Measurements from ENCODE around the gene LANCL3.

Gene LANCL3

GRCh38 chrX:37545066-37545465 is 26.4 kb upstream of the LANCL3 start:
- no peak for TF ChIP-seq POLR2AphosphoS5 (IDR thresholded peaks at IDR 0.05; ENCODE audit: low read depth, low read length)

GRCh38 chrX:37553476-37553875 is 18.0 kb upstream of the LANCL3 start:
- TF ChIP-seq SIN3A (IDR thresholded peaks at IDR 0.05; ENCODE audit: borderline replicate concordance, insufficient read depth, low read length) (no peak), REST (IDR thresholded peaks at IDR 0.05; ENCODE audit: insufficient read depth in 1 of 2, low read depth in 2 of 2, low read length in 2 of 2) (no peak)

- TF ChIP-seq TAF1 (IDR thresholded peaks at IDR 0.05; ENCODE audit: borderline replicate concordance, insufficient read depth, low read length): no peak
- TF ChIP-seq FOXP2 (optimal IDR thresholded peaks at IDR 0.05; ENCODE audit: borderline replicate concordance, extremely low read depth, extremely low read length, insufficient read depth): no peak
- TF ChIP-seq POLR2AphosphoS5 (IDR thresholded peaks at IDR 0.05; ENCODE audit: low read depth, low read length): no peak
- no peak for TF ChIP-seq REST (IDR thresholded peaks at IDR 0.05; ENCODE audit: insufficient read depth in 1 of 2, low read depth in 2 of 2, low read length in 2 of 2)
- no peak for TF ChIP-seq SIN3A (IDR thresholded peaks at IDR 0.05; ENCODE audit: borderline replicate concordance, insufficient read depth, low read length)
Measured at GRCh38 chrX:37578045-37578444, 6.6 kb downstream of the LANCL3 start.

- no peak for TF ChIP-seq TAF1 (IDR thresholded peaks at IDR 0.05; ENCODE audit: borderline replicate concordance, insufficient read depth, low read length)
Measured at GRCh38 chrX:37580080-37580479, 8.6 kb downstream of the LANCL3 start.

- TF ChIP-seq TAF1 (IDR thresholded peaks at IDR 0.05; ENCODE audit: borderline replicate concordance, insufficient read depth, low read length): no peak
Measured at GRCh38 chrX:37590047-37590446, 18.6 kb downstream of the LANCL3 start.

- TF ChIP-seq FOXP2 (optimal IDR thresholded peaks at IDR 0.05; ENCODE audit: borderline replicate concordance, extremely low read depth, extremely low read length, insufficient read depth) (no peak), TAF1 (IDR thresholded peaks at IDR 0.05; ENCODE audit: borderline replicate concordance, insufficient read depth, low read length) (no peak), SIN3A (IDR thresholded peaks at IDR 0.05; ENCODE audit: borderline replicate concordance, insufficient read depth, low read length) (no peak), REST (IDR thresholded peaks at IDR 0.05; ENCODE audit: insufficient read depth in 1 of 2, low read depth in 2 of 2, low read length in 2 of 2) (no peak), POLR2AphosphoS5 (IDR thresholded peaks at IDR 0.05; ENCODE audit: low read depth, low read length) (no peak)
Measured at GRCh38 chrX:37594755-37595382, 23.4 kb downstream of the LANCL3 start.

- no peak for TF ChIP-seq TAF1 (IDR thresholded peaks at IDR 0.05; ENCODE audit: borderline replicate concordance, insufficient read depth, low read length)
- TF ChIP-seq FOXP2 (optimal IDR thresholded peaks at IDR 0.05; ENCODE audit: borderline replicate concordance, extremely low read depth, extremely low read length, insufficient read depth): no peak
- TF ChIP-seq POLR2AphosphoS5 (IDR thresholded peaks at IDR 0.05; ENCODE audit: low read depth, low read length): no peak
- TF ChIP-seq REST (IDR thresholded peaks at IDR 0.05; ENCODE audit: insufficient read depth in 1 of 2, low read depth in 2 of 2, low read length in 2 of 2): no peak
- TF ChIP-seq SIN3A (IDR thresholded peaks at IDR 0.05; ENCODE audit: borderline replicate concordance, insufficient read depth, low read length): no peak
Measured at GRCh38 chrX:37599729-37600128, 28.3 kb downstream of the LANCL3 start.
